CD4-positive, alpha-beta T cell (primary cell): ENCODE data around the gene PPCDC. TPM values are rescaled to one million over a fixed set of nuclear protein-coding genes. Genes with fewer than 3 reads are reported as not detected.

Source experiments
- ATAC-seq: fragments of 200-7000 bp; cut with Tn5 transposase; one replicate; pipeline ENCODE4 v1.10.0; 2022; ENCODE audit warnings: mild to moderate bottlenecking; ENCODE audit not compliant: poor library complexity
- CTCF ChIA-PET: fragments of 350-600 bp; sonication (Branson Sonifier 250); formaldehyde crosslinking; loops from one replicate; lab custom pipeline; 2021; ENCODE audit warnings: antibody characterized with exemption, inconsistent platforms; lab: Charles Lee
- POLR2A ChIA-PET: fragments of 350-600 bp; sonication (Branson Sonifier 250); formaldehyde crosslinking; loops from one replicate; lab custom pipeline; 2021; ENCODE audit warnings: antibody characterized with exemption, inconsistent platforms; lab: Charles Lee
- DNase-seq, 14 experiments: peaks; one replicate each; pipeline ENCODE4 v3.0.0-alpha.2; 2013 to 2020; ENCODE audit warnings: mixed read lengths in 2 of 14
- H3K27ac ChIP-seq, 2 donors: one replicate each; pipeline versions ENCODE4 v1.5.1 to v1.7.0; 2013; ENCODE audit warnings: low read length in 2 of 2, low read depth in 1 of 2, mild to moderate bottlenecking in 1 of 2
- H3K27me3 ChIP-seq, 2 experiments: 1 replicate in 1 of 2; 2 replicates in 1 of 2; pipeline versions ENCODE4 v1.6.1 to v1.7.0; 2013; ENCODE audit warnings: low read length in 2 of 2, control low read depth in 1 of 2, mild to moderate bottlenecking in 1 of 2, moderate library complexity in 1 of 2; ENCODE audit not compliant: insufficient read depth in 2 of 2, control insufficient read depth in 1 of 2
- H3K36me3 ChIP-seq: one replicate; pipeline ENCODE4 v1.6.1; 2013; ENCODE audit warnings: low read length, control low read depth; ENCODE audit not compliant: insufficient read depth
- H3K4me1 ChIP-seq: one replicate; pipeline ENCODE4 v1.6.1; 2013; ENCODE audit warnings: low read length, control low read depth; ENCODE audit not compliant: insufficient read depth
- H3K4me3 ChIP-seq: one replicate; pipeline ENCODE4 v1.5.1; 2013; ENCODE audit warnings: mild to moderate bottlenecking, low read length, moderate library complexity
- H3K9me3 ChIP-seq, 2 experiments: 1 replicate in 1 of 2; 2 replicates in 1 of 2; pipeline versions ENCODE4 v1.6.1 to v1.7.0; 2013; ENCODE audit warnings: low read length in 2 of 2, mild to moderate bottlenecking in 2 of 2, control low read depth in 1 of 2, moderate library complexity in 1 of 2; ENCODE audit not compliant: control insufficient read depth in 1 of 2, insufficient read depth in 1 of 2
- H3K27ac Mint-ChIP-seq: one replicate; pipeline ENCODE4 v1.8.0; 2020; ENCODE audit warnings: mixed read lengths
- H3K27me3 Mint-ChIP-seq: one replicate; pipeline ENCODE4 v1.8.0; 2021; ENCODE audit warnings: mixed read lengths
- H3K36me3 Mint-ChIP-seq: one replicate; pipeline ENCODE4 v1.8.0; 2021; ENCODE audit warnings: low read depth, mixed read lengths
- H3K4me1 Mint-ChIP-seq: one replicate; pipeline ENCODE4 v1.8.0; 2021; ENCODE audit warnings: low read depth, mixed read lengths
- H3K4me3 Mint-ChIP-seq: one replicate; pipeline ENCODE4 v1.8.0; 2020; ENCODE audit warnings: mild to moderate bottlenecking, mixed read lengths
- H3K9me3 Mint-ChIP-seq: one replicate; pipeline ENCODE4 v1.8.0; 2020; ENCODE audit warnings: mixed read lengths
- intact Hi-C, 2 experiments: fragments of 100-400 bp; cut with DNase I in 1 of 2; cut with micrococcal nuclease in 1 of 2; formaldehyde crosslinking; loops; one replicate each; pipeline versions ENCODE4 v1.15.1 to v1.9.0; 2023 to 2025; cut with DNase I, micrococcal nuclease
- total RNA-seq, 174 experiments: library from RNA in 2 of 174; stranded (reverse) in 2 of 174; gene quantifications; one replicate each; pipeline ENCODE4 v1.2.3 and lab custom pipeline; 2021 to 2026
- TF ChIP-seq, protein P1 (sequence below): fragments of 200-600 bp; IDR thresholded peaks from one replicate; pipeline ENCODE4 v1.8.0; 2022; ENCODE audit warnings: antibody characterized with exemption, mild to moderate bottlenecking

Gene PPCDC
- total RNA-seq, 2 experiments from 2014 or later = 5.5 to 5.8 TPM

DNA sequence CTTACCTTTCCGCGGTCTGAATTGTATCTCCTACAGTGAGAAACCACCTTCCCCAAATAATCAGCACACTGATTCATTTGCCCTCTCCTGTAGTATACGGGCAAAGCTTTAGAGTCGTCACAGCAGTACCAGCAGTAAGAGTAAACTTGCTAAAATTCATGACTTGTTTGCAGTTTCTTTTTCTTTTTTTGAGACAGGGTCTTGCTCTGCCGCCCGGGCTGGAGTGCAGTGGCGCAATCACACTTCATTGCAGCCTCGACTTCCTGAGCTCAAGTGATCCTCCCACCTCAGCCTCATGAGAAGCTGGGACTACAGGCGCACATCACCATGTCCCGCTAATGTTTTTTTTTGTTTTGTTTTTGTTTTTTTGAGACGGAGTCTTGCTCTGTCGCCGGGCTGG is 16.2 kb upstream of the PPCDC start:
- ATAC-seq (no peak), DNase-seq (no peak)
- H3K9me3 ChIP-seq = no peaks in the 10 kb centered on the region
- Mint-ChIP-seq H3K27ac (no peak overlapping the region), H3K9me3 (no peaks in the 10 kb centered on the region), H3K27me3 (no peaks in the 10 kb centered on the region), H3K4me3 (no peak overlapping the region), H3K4me1 (peaks cover 8% of the 10 kb centered on the region), H3K36me3 (no peaks in the 10 kb centered on the region)
- no peaks in the 10 kb centered on the region for H3K36me3 ChIP-seq
- TF ChIP-seq, protein P1, sequence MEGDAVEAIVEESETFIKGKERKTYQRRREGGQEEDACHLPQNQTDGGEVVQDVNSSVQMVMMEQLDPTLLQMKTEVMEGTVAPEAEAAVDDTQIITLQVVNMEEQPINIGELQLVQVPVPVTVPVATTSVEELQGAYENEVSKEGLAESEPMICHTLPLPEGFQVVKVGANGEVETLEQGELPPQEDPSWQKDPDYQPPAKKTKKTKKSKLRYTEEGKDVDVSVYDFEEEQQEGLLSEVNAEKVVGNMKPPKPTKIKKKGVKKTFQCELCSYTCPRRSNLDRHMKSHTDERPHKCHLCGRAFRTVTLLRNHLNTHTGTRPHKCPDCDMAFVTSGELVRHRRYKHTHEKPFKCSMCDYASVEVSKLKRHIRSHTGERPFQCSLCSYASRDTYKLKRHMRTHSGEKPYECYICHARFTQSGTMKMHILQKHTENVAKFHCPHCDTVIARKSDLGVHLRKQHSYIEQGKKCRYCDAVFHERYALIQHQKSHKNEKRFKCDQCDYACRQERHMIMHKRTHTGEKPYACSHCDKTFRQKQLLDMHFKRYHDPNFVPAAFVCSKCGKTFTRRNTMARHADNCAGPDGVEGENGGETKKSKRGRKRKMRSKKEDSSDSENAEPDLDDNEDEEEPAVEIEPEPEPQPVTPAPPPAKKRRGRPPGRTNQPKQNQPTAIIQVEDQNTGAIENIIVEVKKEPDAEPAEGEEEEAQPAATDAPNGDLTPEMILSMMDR = no peak
- no peak overlapping the region for H3K27ac ChIP-seq
- intact Hi-C loops = no loop called here
- H3K4me1 ChIP-seq = no peaks in the 10 kb centered on the region
- H3K4me3 ChIP-seq = no peak overlapping the region
- ChIA-PET CTCF (no interaction called here), POLR2A (interaction anchor here (2.2 kb wide), 1 partner anchor 16 kb away, joined by 7 read pairs; the partner anchor contains the start of gene PPCDC)
- H3K27me3 ChIP-seq = peaks cover 0 to 4% of the 10 kb centered on the region in 2 experiments

DNA sequence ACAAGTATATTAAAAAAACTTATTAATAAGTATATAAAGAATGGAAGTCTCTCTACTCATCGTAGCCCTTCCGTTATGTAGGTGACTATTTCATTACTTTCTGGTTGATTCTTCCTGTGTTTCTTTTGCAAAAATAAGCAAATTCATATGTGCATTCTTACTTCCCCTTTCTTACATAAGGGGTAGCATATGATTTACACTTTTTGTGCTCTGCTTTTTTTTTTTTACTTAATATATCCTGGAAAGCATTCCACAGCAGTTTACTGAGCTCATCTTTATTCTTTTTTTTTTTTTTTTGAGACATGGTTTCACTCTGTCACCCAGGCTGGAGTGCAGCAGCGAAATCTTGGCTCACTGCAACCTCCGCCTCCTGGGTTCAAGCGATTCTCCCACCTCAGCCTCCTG is 15.2 kb upstream of the PPCDC start:
- H3K36me3 Mint-ChIP-seq = no peaks in the 10 kb centered on the region

DNA sequence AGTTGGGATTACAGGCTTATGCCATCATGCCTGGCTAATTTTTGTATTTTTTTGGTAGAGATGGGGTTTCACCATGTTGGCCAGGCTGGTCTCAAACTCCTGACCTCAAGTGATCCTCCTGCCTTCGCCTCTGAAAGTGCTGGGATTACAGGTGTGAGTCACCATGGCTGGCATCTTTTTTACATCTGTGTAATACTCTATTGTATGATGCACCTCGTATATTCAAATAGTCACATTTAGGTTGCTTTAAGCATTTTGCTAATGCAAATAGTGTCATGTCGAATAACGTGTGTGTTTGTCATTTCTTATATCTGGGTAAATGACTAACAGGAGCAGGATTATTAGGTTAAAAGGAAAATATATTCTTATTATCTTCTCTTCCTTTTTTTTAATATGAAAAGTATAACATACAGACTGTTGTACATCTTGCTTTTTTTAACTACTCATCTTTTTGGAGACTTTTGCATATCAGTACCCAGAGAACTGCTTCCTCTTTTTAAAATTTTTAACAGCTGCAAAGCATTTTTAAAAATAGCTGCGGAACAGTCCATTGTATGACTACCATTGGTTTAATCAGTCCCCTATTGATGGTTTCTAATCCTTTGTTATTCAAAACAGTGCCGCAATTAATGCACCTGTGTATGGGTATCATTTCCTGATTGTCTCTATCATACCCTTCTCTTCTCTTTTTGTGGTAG is 14.6 kb upstream of the PPCDC start:
- H3K36me3 ChIP-seq = no peaks in the 10 kb centered on the region
- intact Hi-C loops = no loop called here
- ATAC-seq (no peak), DNase-seq (no peak)
- H3K4me3 ChIP-seq = no peak overlapping the region
- H3K27me3 Mint-ChIP-seq = no peaks in the 10 kb centered on the region
- peaks cover 0 to 4% of the 10 kb centered on the region in 2 experiments for H3K27me3 ChIP-seq
- H3K4me1 ChIP-seq = no peaks in the 10 kb centered on the region
- ChIA-PET CTCF (no interaction called here), POLR2A (interaction anchor here (2.2 kb wide), 1 partner anchor 15 kb away, joined by 7 read pairs; the partner anchor contains the start of gene PPCDC)
- no peak overlapping the region for H3K27ac ChIP-seq
- H3K36me3 Mint-ChIP-seq = no peaks in the 10 kb centered on the region
- H3K9me3 ChIP-seq = no peaks in the 10 kb centered on the region
- H3K4me1 Mint-ChIP-seq = peaks cover 8% of the 10 kb centered on the region
- H3K9me3 Mint-ChIP-seq = no peaks in the 10 kb centered on the region
- TF ChIP-seq, protein P1 = no peak
- H3K27ac Mint-ChIP-seq = no peak overlapping the region
- H3K4me3 Mint-ChIP-seq = no peak overlapping the region

More for the DNA sequence above, 15.2 kb upstream of the PPCDC start:
- Histone ChIP-seq H3K36me3 (no peaks in the 10 kb centered on the region), H3K27me3 (peaks cover 0 to 4% of the 10 kb centered on the region in 2 experiments), H3K9me3 (no peaks in the 10 kb centered on the region), H3K4me3 (no peak overlapping the region), H3K27ac (no peak overlapping the region), H3K4me1 (no peaks in the 10 kb centered on the region)
- ATAC-seq (no peak), DNase-seq (no peak)
- no peak overlapping the region for H3K4me3 Mint-ChIP-seq
- no peaks in the 10 kb centered on the region for H3K27me3 Mint-ChIP-seq
- H3K4me1 Mint-ChIP-seq = peaks cover 8% of the 10 kb centered on the region
- H3K27ac Mint-ChIP-seq = no peak overlapping the region
- TF ChIP-seq, protein P1 = no peak
- POLR2A ChIA-PET = interaction anchor here (2.2 kb wide), 1 partner anchor 15 kb away, joined by 7 read pairs; the partner anchor contains the start of gene PPCDC
- no peaks in the 10 kb centered on the region for H3K9me3 Mint-ChIP-seq
- intact Hi-C loops = no loop called here
- CTCF ChIA-PET = no interaction called here
